Measurements from ENCODE around the gene NXPE4.
"Not testable (repeated sequence)": the region's sequence is repeated elsewhere in the genome, so short reads cannot be mapped to it uniquely, and the experiment has no call there.

Gene NXPE4

DNA sequence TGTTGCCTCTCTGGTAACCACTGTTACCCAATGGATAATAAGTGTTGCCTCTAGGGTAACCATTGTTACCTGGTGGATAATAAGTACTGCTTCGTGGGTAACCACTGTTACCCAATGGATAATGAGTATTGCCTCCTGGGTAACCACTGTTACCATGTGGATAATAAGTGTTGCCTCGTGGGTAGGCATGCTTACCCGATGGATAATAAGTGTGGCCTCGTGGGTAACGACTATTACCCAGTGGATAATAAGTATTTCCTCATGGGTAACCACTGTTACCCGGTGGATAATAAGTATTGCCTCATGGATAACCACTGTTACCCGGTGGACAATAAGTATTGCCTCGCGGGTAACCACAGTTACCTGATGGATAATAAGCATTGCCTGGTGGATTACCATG lies 13.8 kb upstream of the NXPE4 start:
- no peak for DNase-seq (ENCODE audit: low spot score)
- TF ChIP-seq, protein P1, sequence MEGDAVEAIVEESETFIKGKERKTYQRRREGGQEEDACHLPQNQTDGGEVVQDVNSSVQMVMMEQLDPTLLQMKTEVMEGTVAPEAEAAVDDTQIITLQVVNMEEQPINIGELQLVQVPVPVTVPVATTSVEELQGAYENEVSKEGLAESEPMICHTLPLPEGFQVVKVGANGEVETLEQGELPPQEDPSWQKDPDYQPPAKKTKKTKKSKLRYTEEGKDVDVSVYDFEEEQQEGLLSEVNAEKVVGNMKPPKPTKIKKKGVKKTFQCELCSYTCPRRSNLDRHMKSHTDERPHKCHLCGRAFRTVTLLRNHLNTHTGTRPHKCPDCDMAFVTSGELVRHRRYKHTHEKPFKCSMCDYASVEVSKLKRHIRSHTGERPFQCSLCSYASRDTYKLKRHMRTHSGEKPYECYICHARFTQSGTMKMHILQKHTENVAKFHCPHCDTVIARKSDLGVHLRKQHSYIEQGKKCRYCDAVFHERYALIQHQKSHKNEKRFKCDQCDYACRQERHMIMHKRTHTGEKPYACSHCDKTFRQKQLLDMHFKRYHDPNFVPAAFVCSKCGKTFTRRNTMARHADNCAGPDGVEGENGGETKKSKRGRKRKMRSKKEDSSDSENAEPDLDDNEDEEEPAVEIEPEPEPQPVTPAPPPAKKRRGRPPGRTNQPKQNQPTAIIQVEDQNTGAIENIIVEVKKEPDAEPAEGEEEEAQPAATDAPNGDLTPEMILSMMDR (IDR thresholded peaks at IDR 0.05; ENCODE audit: borderline replicate concordance, control extremely low read depth, extremely low read depth, insufficient read depth, missing control alignments): no peak
- in situ Hi-C loops (cut with MboI; ENCODE audit: low sequenced_read_pairs, unreplicated experiment): no loop called here

DNA sequence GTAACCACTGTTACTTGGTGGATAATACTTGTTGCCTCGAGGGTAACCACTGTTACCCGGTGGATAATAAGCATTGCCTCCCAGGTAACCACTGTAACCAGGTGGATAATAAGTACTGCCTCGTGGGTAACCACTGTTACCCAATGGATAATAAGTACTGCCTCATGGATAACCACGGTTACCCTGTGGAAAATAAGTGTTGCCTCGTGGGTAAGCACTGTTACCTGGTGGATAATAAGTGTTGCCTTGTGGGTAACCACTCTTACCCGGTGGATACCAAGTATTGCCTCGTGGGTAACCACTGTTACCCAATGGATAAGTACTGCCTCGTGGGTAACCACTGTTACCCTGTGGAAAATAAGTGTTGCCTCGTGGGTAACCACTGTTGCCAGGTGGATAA lies 13.0 kb upstream of the NXPE4 start:
- in situ Hi-C loops (cut with MboI; ENCODE audit: low sequenced_read_pairs, unreplicated experiment); DNase-seq (ENCODE audit: low spot score): not testable (repeated sequence)

DNA sequence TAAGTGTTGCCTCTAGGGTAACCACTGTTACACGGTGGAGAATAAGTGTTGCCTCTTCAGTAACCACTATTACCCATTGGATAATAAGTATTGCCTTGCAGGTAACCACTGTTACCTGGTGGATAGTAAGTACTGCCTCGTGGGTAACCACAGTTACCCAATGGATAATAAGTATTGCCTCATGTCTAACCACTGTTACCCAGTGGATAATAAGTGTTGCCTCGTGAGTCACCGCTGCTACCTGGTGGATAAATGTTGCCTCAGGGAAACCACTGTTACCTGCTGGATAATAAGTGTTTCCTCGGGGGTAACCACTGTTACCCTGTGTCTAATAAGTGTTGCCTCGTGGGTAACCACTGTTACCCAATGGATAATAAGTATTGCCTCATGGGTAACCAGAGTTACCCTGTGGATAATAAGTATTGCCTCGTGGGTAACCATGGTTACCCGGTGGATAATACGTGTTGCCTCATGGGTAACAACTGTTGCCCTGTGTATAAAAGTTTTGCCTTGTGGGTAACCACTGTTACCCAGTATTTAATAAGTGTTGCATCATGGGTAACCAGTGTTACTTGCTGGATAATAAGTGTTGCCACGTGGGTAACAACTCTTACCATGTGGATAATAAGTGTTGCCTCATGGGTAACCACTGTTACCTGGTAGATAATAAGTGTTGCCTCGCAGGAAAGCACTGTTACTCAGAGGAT lies 12.3 kb upstream of the NXPE4 start:
- in situ Hi-C loops (cut with MboI; ENCODE audit: low sequenced_read_pairs, unreplicated experiment): no loop called here
- no peak for DNase-seq (ENCODE audit: low spot score)
- TF ChIP-seq, protein P1 (IDR thresholded peaks at IDR 0.05; ENCODE audit: borderline replicate concordance, control extremely low read depth, extremely low read depth, insufficient read depth, missing control alignments): no peak

DNA sequence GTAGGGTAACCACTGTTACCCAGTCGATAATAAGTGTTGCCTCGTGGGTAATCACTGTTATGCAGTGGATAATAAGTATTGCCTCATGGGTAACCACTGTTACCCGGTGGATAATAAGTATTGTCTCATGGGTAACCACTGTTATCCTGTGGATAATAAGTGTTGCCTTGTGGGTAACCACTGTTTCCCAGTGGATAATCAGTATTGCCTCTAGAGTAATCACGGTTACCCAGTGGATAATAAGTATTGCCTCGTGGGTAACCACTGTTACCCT lies 11.2 kb upstream of the NXPE4 start:
- in situ Hi-C loops (cut with MboI; ENCODE audit: low sequenced_read_pairs, unreplicated experiment): not testable (repeated sequence)

DNA sequence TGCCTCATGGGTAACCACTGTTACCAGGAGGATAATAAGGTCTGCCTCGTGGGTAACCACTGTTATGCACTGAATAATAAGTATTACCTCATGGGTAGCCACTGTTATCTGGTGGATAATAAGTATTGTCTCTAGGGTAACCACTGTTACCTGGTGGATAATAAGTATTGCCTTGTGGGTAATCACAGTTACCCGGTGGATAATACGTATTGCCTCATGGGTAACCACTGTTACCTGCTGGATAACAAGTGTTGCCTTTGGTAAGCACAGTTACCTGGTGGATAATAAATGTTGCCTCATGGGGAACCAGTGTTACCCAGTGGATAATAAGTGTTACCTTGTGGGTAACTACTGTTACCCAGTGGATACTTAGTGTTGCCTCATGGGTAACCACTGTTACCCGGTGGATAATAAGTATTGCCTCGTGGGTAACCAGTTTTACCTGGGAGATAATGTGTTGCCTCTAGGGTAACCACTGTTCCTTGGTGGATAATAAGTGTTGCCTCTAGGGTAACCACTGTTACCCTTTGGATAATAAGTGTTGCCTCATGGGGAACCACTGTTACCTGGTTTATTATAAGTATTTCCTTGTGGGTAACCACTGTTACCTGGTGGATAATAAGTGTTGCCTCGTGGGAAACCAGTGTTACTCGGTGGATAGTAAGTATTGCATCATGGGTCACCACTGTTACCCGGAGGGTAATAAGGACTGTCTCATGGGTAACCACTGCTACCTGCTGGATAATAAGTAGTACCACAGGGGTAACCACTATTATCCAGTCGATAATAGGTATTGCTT lies 10.6 kb upstream of the NXPE4 start:
- in situ Hi-C loops (cut with MboI; ENCODE audit: low sequenced_read_pairs, unreplicated experiment): no loop called here
- TF ChIP-seq, protein P1 (IDR thresholded peaks at IDR 0.05; ENCODE audit: borderline replicate concordance, control extremely low read depth, extremely low read depth, insufficient read depth, missing control alignments): no peak
- no peak for DNase-seq (ENCODE audit: low spot score)

More for the DNA sequence above, 11.2 kb upstream of the NXPE4 start:
- not testable (repeated sequence) for DNase-seq (ENCODE audit: low spot score)

DNA sequence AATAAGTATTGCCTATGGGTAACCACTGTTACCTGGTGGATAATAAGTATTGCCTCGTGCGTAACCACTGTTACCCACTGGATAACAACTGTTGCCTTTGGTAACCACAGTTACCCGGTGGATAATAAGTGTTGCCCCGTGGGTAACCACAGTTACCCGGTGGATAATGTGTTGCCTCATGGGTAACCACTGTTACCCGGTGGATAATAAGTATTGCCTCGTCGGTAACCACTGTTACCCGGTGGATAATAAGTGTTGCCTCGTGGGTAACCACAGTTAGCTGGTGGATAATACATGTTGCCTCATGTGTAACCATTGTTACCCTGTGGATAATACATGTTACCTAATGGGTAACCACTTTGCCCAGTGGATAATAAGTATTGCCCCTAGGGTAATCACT lies 9.8 kb upstream of the NXPE4 start:
- DNase-seq (ENCODE audit: low spot score): no peak
- in situ Hi-C loops (cut with MboI; ENCODE audit: low sequenced_read_pairs, unreplicated experiment): no loop called here
- TF ChIP-seq, protein P1 (IDR thresholded peaks at IDR 0.05; ENCODE audit: borderline replicate concordance, control extremely low read depth, extremely low read depth, insufficient read depth, missing control alignments): no peak

DNA sequence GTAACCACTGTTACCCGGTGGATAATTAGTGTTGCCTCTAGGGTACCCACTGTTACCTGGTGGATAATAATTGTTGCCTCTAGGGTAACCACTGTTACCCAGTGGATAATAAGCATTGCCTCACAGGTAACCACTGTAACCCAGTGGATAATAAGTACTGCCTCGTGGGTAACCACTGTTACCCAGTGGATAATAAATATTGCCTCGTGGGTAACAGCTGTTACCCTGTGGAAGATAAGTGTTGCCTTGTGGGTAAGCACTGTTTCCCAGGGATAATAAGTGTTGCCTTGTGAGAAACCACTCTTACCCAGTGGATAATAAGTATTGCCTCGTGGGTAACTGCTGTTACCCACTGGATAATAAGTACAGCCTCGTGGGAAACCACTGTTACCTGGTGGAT lies 9.3 kb upstream of the NXPE4 start:
- no peak for DNase-seq (ENCODE audit: low spot score)
- in situ Hi-C loops (cut with MboI; ENCODE audit: low sequenced_read_pairs, unreplicated experiment): no loop called here

More for the DNA sequence above, 9.3 kb upstream of the NXPE4 start:
- TF ChIP-seq, protein P1 (IDR thresholded peaks at IDR 0.05; ENCODE audit: borderline replicate concordance, control extremely low read depth, extremely low read depth, insufficient read depth, missing control alignments): no peak

All from GM13976 (cell line).